Right ventricle myocardium inferior (tissue), 1 donor: Measurements from ENCODE around the gene MAPK7. TPM values are rescaled to one million over a fixed set of nuclear protein-coding genes. Genes with fewer than 3 reads are reported as not detected.

Source experiments
- ATAC-seq: fragments of 200-7000 bp; cut with Tn5 transposase; one replicate; pipeline ENCODE4 v1.9.1; 2020; ENCODE audit warnings: mild to moderate bottlenecking, moderate library complexity
- DNase-seq: peaks from one replicate; pipeline ENCODE4 v3.0.0; 2021; ENCODE audit errors: missing footprints
- intact Hi-C: fragments of 100-400 bp; cut with DNase I; formaldehyde crosslinking; loops from one replicate; pipeline ENCODE4 v1.11.0; 2022
- microRNA-seq: library from miRNA; unstranded; fragments of <30 nt; microRNA quantifications from one replicate; pipeline ENCODE4 v1.2.0, GENCODE V29; 2020
- total RNA-seq: library from RNA; stranded (reverse); fragmentation: NEBNext Ultra II Directional; extraction: Animal tissue kit (Norgen Biotek cat#: 25700); gene quantifications from one replicate; pipeline ENCODE4 v1.2.1, GENCODE V29; 2021
- donor health status: DM: no; HTN: yes; CAD: no; lungs with severe emphysema.

Gene MAPK7
- total RNA-seq, 1 donor from 2014 or later, result 13.0 TPM

GRCh38 chr17:19431691-19432090 lies 53.4 kb downstream of the MAPK7 start:
- ATAC-seq (no peak), DNase-seq (no peak)
- intact Hi-C loops, result no loop called here

Small RNA genes lying within 50 kb of the gene (microRNA-seq; reads per million reads assigned to microRNA genes)
- 83.1 reads per million, percentile 51 among the genes with 10 or more reads in this experiment for gene MIR1180

Other genes with a start within 250 kb of the MAPK7 start
- gene EPN2, start 141.1 kb upstream of the MAPK7 start, total RNA-seq, result 85.5 TPM
- gene B9D1, start 15.8 kb upstream of the MAPK7 start, total RNA-seq, result 5.3 TPM
- 53.5 TPM for gene MFAP4, start 8.7 kb downstream of the MAPK7 start, total RNA-seq
- gene RNF112, start 32.7 kb downstream of the MAPK7 start, total RNA-seq, result 3.5 TPM
- 4.6 TPM for gene SLC47A1, start 155.4 kb downstream of the MAPK7 start, total RNA-seq